ENCODE data around the gene ZC3H13.

- TF ChIP-seq CTCF (IDR thresholded peaks at IDR 0.05; ENCODE audit: low read depth, low read length, poor library complexity, severe bottlenecking) (no peak), EZH2phosphoT487 (IDR thresholded peaks at IDR 0.05; ENCODE audit: borderline replicate concordance, low read length) (no peak)
Observed at GRCh38 chr13:46032341-46032740, 20.2 kb downstream of the ZC3H13 start.

Data from DOHH2 (cell line).